Upper lobe of left lung (tissue), 4 donors: ENCODE results near the gene OPRM1.

Experiments used
- POLR2A ChIP-seq, 4 donors: fragments of 450-650 bp; IDR thresholded peaks; one replicate each; pipeline ENCODE4 v1.5.1; 2016 to 2017; ENCODE audit warnings: antibody characterized with exemption in 4 of 4, mild to moderate bottlenecking in 2 of 4
- POLR2AphosphoS5 ChIP-seq, 2 donors: sonication (generic); formaldehyde crosslinking; IDR thresholded peaks; one replicate each; pipeline ENCODE4 v1.5.1; 2017; ENCODE audit warnings: antibody characterized with exemption in 2 of 2
- TF ChIP-seq, protein P1 (sequence below), 6 experiments: fragments of 450-650 bp in 4 of 6; fragments of 200-600 bp in 2 of 6; sonication (generic) in 2 of 6; IDR thresholded peaks; one replicate each; pipeline ENCODE4 v1.5.1; 2016 to 2019; ENCODE audit warnings: antibody characterized with exemption in 6 of 6

DNA sequence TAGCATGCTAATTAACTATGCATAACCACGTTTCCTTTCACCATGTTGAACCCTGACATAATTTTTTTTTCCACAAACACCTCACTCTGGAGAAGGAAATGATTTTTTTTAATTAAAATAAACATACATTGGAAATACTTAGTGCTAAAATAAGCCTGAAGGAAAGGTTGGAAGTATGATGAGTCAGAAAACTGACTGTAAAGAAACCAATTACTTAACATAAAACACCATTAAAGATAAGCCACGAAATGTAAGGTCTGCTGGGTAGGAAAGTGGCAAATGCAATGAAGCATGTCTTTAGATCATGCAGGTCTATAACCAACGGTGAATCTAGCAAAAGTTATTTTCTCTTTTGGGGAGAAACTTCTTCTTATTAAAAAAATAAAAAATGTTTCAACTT is 47.5 kb downstream of the OPRM1 start:
- TF ChIP-seq POLR2AphosphoS5 (IDR thresholded peaks at IDR 0.05) (no peak), POLR2A (IDR thresholded peaks at IDR 0.05) (no peak)
- TF ChIP-seq, protein P1, sequence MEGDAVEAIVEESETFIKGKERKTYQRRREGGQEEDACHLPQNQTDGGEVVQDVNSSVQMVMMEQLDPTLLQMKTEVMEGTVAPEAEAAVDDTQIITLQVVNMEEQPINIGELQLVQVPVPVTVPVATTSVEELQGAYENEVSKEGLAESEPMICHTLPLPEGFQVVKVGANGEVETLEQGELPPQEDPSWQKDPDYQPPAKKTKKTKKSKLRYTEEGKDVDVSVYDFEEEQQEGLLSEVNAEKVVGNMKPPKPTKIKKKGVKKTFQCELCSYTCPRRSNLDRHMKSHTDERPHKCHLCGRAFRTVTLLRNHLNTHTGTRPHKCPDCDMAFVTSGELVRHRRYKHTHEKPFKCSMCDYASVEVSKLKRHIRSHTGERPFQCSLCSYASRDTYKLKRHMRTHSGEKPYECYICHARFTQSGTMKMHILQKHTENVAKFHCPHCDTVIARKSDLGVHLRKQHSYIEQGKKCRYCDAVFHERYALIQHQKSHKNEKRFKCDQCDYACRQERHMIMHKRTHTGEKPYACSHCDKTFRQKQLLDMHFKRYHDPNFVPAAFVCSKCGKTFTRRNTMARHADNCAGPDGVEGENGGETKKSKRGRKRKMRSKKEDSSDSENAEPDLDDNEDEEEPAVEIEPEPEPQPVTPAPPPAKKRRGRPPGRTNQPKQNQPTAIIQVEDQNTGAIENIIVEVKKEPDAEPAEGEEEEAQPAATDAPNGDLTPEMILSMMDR (IDR thresholded peaks at IDR 0.05), result no peak
